GM18907 (cell line): ENCODE data around the gene HSP90AA1.

Experiments used
- ATAC-seq: cut with Tn5 transposase; IDR thresholded peaks from one replicate; pipeline ENCODE4 v1.9.1; 2021; ENCODE audit warnings: mild to moderate bottlenecking, moderate library complexity; ENCODE audit not compliant: unreplicated experiment

Gene HSP90AA1

GRCh38 chr14:102044566-102044965 lies 42.3 kb downstream of the HSP90AA1 start:
- ATAC-seq: no peak

- no peak for ATAC-seq
These were observed 43.4 kb downstream of the HSP90AA1 start for GRCh38 chr14:102043251-102044025.

- ATAC-seq: no peak
These were observed 44.1 kb downstream of the HSP90AA1 start for GRCh38 chr14:102042699-102043098.

GRCh38 chr14:102040153-102040552 lies 46.7 kb downstream of the HSP90AA1 start:
- ATAC-seq: no peak

GRCh38 chr14:102039157-102039556 lies 47.7 kb downstream of the HSP90AA1 start:
- ATAC-seq: no peak

- no peak for ATAC-seq
These were observed 49.2 kb downstream of the HSP90AA1 start for GRCh38 chr14:102037686-102038085.

GRCh38 chr14:102035914-102036313 lies 50.9 kb downstream of the HSP90AA1 start:
- ATAC-seq: no peak

- no peak for ATAC-seq
These were observed 52.5 kb downstream of the HSP90AA1 start for GRCh38 chr14:102034301-102034700.

GRCh38 chr14:102033241-102033640 lies 53.6 kb downstream of the HSP90AA1 start:
- no peak for ATAC-seq
